G401 (cell line): ENCODE results near the gene SMCO4. TPM values are rescaled to one million over a fixed set of nuclear protein-coding genes. Genes with fewer than 3 reads are reported as not detected.

Experiments used
- total RNA-seq: library from RNA; depleted of rRNA; stranded (reverse); fragments of >200 nt; shearing (Covaris generic); gene quantifications from 2 replicates; pipeline ENCODE4 v1.2.3, GENCODE V29; 2014; rRNA removed

The SMCO4 gene
- total RNA-seq, 1 experiment from 2014 or later: not detected

Other genes starting within 250 kb of the SMCO4 start
- not detected in 2 replicates for gene DEUP1, start 212.6 kb downstream of the SMCO4 start, total RNA-seq
- 4.9 and 18.3 TPM in 2 replicates for gene CEP295, start 118.3 kb upstream of the SMCO4 start, total RNA-seq
- gene TAF1D, start 198.1 kb upstream of the SMCO4 start, total RNA-seq: 108 and 182 TPM in 2 replicates
- 10.7 and 21.2 TPM in 2 replicates for gene C11orf54, start 198.3 kb upstream of the SMCO4 start, total RNA-seq
- gene MED17, start 240.9 kb upstream of the SMCO4 start, total RNA-seq: 34.2 and 38.6 TPM in 2 replicates